Left colon (tissue), 2 donors: ENCODE data around the gene MRPL19. TPM values are rescaled to one million over a fixed set of nuclear protein-coding genes. Genes with fewer than 3 reads are reported as not detected.
"Not testable (repeated sequence)": the region's sequence is repeated elsewhere in the genome, so short reads cannot be mapped to it uniquely, and the experiment has no call there.

ENCODE experiments used
- ATAC-seq: fragments of 200-7000 bp; cut with Tn5 transposase; one replicate; pipeline ENCODE4 v1.9.1; 2020; ENCODE audit warnings: mild to moderate bottlenecking, moderate library complexity
- DNase-seq, 2 donors: peaks; one replicate each; pipeline ENCODE4 v3.0.0-alpha.2; 2020
- intact Hi-C, 2 donors: fragments of 100-400 bp; cut with DNase I in 1 of 2; cut with micrococcal nuclease in 1 of 2; formaldehyde crosslinking; loops; one replicate each; pipeline versions ENCODE4 v1.11.2 to v1.14.0; 2022; cut with DNase I, micrococcal nuclease
- total RNA-seq, 2 donors: library from RNA; stranded (reverse); fragmentation: NEBNext Ultra II Directional; extraction: Animal tissue kit (Norgen Biotek cat#: 25700); gene quantifications; one replicate each; pipeline ENCODE4 v1.2.1, GENCODE V29; 2021
- donor health status: DM: no; HTN: no; CAD: no.
- donor health status: DM: yes; HTN: yes; CAD: no.

Gene MRPL19
- total RNA-seq, 2 donors from 2014 or later, result 38.8 to 51.2 TPM

GRCh38 chr2:75710220-75710576 lies 63.6 kb downstream of the MRPL19 start:
- DNase-seq (no peak), ATAC-seq (peak; percentile 52)
- intact Hi-C loops, result no loop called here

GRCh38 chr2:75710577-75711253 lies 64.1 kb downstream of the MRPL19 start, which contains the start of gene GCFC2:
Gene GCFC2, minus strand, starts transcription at chr2:75710915. Its CDS starts 60 bp downstream, at chr2:75710855.
- ATAC-seq (peak; percentile 96), DNase-seq (peak; percentile 89 to 91)
- intact Hi-C loops, result no loop called here

GRCh38 chr2:75711590-75711989 lies 65.0 kb downstream of the MRPL19 start:
- DNase-seq, result peak in 1 of 2 donors; percentile 13
- ATAC-seq, intact Hi-C loops: not testable (repeated sequence)

- no peak for DNase-seq
- no peak for ATAC-seq
- intact Hi-C loops, result no loop called here
Observed at GRCh38 chr2:75716406-75716805, 69.8 kb downstream of the MRPL19 start.

- intact Hi-C loops, result no loop called here
- DNase-seq, result no peak
- no peak for ATAC-seq
Observed at GRCh38 chr2:75719616-75720015, 73.0 kb downstream of the MRPL19 start.

- no peak for ATAC-seq
- intact Hi-C loops, result no loop called here
- no peak for DNase-seq
Observed at GRCh38 chr2:75720525-75720924, 73.9 kb downstream of the MRPL19 start.

GRCh38 chr2:75722687-75723086 lies 76.1 kb downstream of the MRPL19 start:
- intact Hi-C loops, result no loop called here
- ATAC-seq, result no peak

GRCh38 chr2:75728614-75729419 lies 82.2 kb downstream of the MRPL19 start:
- DNase-seq, result no peak
- intact Hi-C loops, result no loop called here

More at GRCh38 chr2:75722687-75723086, 76.1 kb downstream of the MRPL19 start:
- DNase-seq, result no peak

GRCh38 chr2:75729861-75730260 lies 83.3 kb downstream of the MRPL19 start:
- no peak for DNase-seq
- ATAC-seq, result no peak
- intact Hi-C loops, result no loop called here

More at GRCh38 chr2:75728614-75729419, 82.2 kb downstream of the MRPL19 start:
- ATAC-seq, result no peak

GRCh38 chr2:75736276-75736675 lies 89.7 kb downstream of the MRPL19 start:
- DNase-seq (no peak), ATAC-seq (no peak)
- intact Hi-C loops, result no loop called here

GRCh38 chr2:75737961-75738360 lies 91.4 kb downstream of the MRPL19 start:
- ATAC-seq (no peak), DNase-seq (no peak)
- intact Hi-C loops, result no loop called here

Other genes with a start within 250 kb of the MRPL19 start
- under 1 TPM; 0.55 to 0.87 TPM for gene EVA1A, start 85.8 kb upstream of the MRPL19 start, total RNA-seq
- gene GCFC2, start 64.1 kb downstream of the MRPL19 start, total RNA-seq, result 10 to 100 TPM; 16.4 to 18.4 TPM